IPS-18c (cell line): Measurements from ENCODE around the gene YJEFN3.

ENCODE experiments used
- H3K4me3 ChIP-seq: 2 replicates; pipeline ENCODE4 v1.7.0; 2013; ENCODE audit warnings: low read depth, mild to moderate bottlenecking, low read length, moderate library complexity; ENCODE audit not compliant: insufficient read depth
- H3K9me3 ChIP-seq: one replicate; pipeline ENCODE4 v1.6.1; 2013; ENCODE audit warnings: mild to moderate bottlenecking, low read length, moderate library complexity; ENCODE audit not compliant: control insufficient read depth, insufficient read depth

Gene YJEFN3

GRCh38 chr19:19544257-19544953 is 15.7 kb downstream of the YJEFN3 start:
- Histone ChIP-seq H3K9me3 (peaks cover 2% of the 10 kb centered on the region), H3K4me3 (no peak overlapping the region)

GRCh38 chr19:19544954-19545591 is 16.4 kb downstream of the YJEFN3 start:
- Histone ChIP-seq H3K4me3 (no peak overlapping the region), H3K9me3 (peaks cover 2% of the 10 kb centered on the region)

GRCh38 chr19:19545707-19546106 is 17.0 kb downstream of the YJEFN3 start:
- H3K9me3 ChIP-seq: no peaks in the 10 kb centered on the region
- no peak overlapping the region for H3K4me3 ChIP-seq

- no peaks in the 10 kb centered on the region for H3K9me3 ChIP-seq
- H3K4me3 ChIP-seq: no peak overlapping the region
Measured at GRCh38 chr19:19546751-19547162, 18.0 kb downstream of the YJEFN3 start.

- Histone ChIP-seq H3K9me3 (no peaks in the 10 kb centered on the region), H3K4me3 (no peak overlapping the region)
Measured at GRCh38 chr19:19547674-19548336, 19.1 kb downstream of the YJEFN3 start.

- no peak overlapping the region for H3K4me3 ChIP-seq
- no peaks in the 10 kb centered on the region for H3K9me3 ChIP-seq
Measured at GRCh38 chr19:19548915-19549759, 20.4 kb downstream of the YJEFN3 start.

GRCh38 chr19:19549804-19550464 is 21.2 kb downstream of the YJEFN3 start:
- Histone ChIP-seq H3K9me3 (no peaks in the 10 kb centered on the region), H3K4me3 (no peak overlapping the region)

GRCh38 chr19:19550485-19550929 is 21.8 kb downstream of the YJEFN3 start:
- H3K4me3 ChIP-seq: no peak overlapping the region

GRCh38 chr19:19550972-19551852 is 22.5 kb downstream of the YJEFN3 start:
- Histone ChIP-seq H3K4me3 (no peak overlapping the region), H3K9me3 (no peaks in the 10 kb centered on the region)

More at GRCh38 chr19:19550485-19550929, 21.8 kb downstream of the YJEFN3 start:
- H3K9me3 ChIP-seq: no peaks in the 10 kb centered on the region

- Histone ChIP-seq H3K4me3 (no peak overlapping the region), H3K9me3 (no peaks in the 10 kb centered on the region)
Measured at GRCh38 chr19:19551853-19552192, 23.1 kb downstream of the YJEFN3 start.

- H3K4me3 ChIP-seq: no peak overlapping the region
- no peaks in the 10 kb centered on the region for H3K9me3 ChIP-seq
Measured at GRCh38 chr19:19552798-19553197, 24.1 kb downstream of the YJEFN3 start.

GRCh38 chr19:19553670-19554069 is 25.0 kb downstream of the YJEFN3 start:
- no peak overlapping the region for H3K4me3 ChIP-seq
- no peaks in the 10 kb centered on the region for H3K9me3 ChIP-seq

GRCh38 chr19:19554074-19555023 is 25.6 kb downstream of the YJEFN3 start:
- Histone ChIP-seq H3K9me3 (no peaks in the 10 kb centered on the region), H3K4me3 (no peak overlapping the region)

- Histone ChIP-seq H3K4me3 (no peak overlapping the region), H3K9me3 (no peaks in the 10 kb centered on the region)
Measured at GRCh38 chr19:19558055-19558454, 29.3 kb downstream of the YJEFN3 start.

GRCh38 chr19:19558636-19559035 is 29.9 kb downstream of the YJEFN3 start:
- H3K9me3 ChIP-seq: no peaks in the 10 kb centered on the region

More at GRCh38 chr19:19558636-19559035, 29.9 kb downstream of the YJEFN3 start:
- H3K4me3 ChIP-seq: no peak overlapping the region
